Stromal cell of bone marrow (primary cell): ENCODE measurements around the gene TMEM123.

Source experiments
- DNase-seq: peaks from one replicate; pipeline ENCODE4 v3.0.0-alpha.2; 2012; ENCODE audit warnings: low read depth

Gene TMEM123

DNA sequence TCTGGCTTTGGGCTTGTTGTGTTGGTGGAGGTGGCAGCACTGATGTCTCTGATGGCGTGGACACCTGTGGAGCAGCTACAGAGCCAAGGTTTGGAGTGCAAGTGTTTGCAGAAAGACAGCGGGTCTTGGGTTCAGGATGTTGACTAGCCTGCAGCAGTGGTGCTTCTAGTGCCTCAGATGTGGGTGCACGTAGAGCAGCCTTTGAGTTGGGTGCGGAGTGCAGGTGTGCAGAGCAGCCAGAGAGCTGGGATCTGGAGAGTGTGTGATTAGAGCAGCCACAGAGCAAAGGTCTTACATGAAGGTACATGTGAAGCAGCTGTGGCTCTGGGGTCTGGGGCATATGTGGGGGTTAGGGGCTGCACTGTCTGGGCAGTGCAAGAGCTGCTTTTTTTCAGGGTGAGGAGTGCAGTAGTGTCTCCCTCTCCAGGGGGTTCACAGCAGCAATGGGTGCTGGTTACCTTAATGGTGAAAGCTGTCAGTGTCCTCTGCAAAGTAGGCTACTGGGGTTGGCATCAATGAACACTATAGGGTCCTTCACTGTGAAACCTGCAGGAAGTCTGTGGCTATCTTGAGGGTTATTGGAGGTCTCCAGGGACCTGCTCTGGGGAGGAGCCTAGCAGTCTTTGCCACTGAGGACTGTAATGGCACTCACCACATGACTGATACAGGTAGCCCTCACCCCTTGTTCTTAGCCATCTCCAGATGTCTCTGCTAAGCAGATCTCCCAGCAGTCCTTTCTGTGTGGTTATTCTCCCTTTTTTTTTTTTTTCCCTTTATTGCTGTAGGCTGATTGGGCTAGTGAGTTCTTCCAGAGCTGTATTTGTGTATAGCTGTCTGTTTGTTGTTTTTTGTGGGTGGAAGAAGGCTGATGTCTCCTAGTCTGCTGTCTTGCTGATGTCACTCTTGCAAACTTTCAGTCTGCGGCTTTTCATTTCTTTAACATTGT lies 91.2 kb downstream of the TMEM123 start:
- no peak for DNase-seq

DNA sequence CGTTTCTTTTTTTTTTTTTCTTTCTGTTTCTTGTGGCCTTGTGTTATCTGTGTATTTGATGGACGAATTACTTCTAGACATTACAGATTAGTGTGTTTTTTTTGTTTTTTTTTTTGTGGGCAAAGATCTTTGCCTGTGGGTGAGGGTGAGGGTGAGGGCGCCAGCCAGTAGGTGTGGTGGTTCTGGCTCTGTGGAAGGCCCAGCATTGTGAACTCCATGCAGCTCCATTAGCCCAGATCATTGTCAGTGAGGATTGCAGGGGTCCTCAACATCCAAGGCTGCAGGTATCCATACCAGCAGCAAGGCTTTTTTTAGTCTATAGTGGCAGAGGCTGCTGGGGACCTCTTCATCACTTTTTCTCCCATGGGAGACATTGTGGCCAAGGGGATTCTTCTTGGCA lies 91.9 kb downstream of the TMEM123 start:
- DNase-seq = no peak

DNA sequence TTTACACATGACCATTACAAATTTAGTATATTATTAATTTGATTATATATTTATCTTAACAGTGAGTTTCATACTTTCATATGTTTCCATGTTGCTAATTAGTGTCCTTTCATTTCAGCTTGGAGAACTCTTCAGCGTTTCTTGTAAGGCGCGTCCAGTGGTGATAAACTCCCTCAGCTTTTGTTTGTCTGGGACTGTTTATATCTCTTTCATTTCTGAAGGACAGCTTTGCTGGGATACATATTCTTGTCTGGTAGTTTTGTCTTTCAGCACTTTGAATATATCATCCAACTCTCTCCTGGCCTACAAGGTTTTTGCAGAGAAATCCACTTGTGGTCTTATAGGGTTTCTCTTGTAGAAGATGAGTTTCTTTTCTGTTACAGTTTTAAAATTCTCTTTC lies 93.2 kb downstream of the TMEM123 start:
- DNase-seq = no peak

DNA sequence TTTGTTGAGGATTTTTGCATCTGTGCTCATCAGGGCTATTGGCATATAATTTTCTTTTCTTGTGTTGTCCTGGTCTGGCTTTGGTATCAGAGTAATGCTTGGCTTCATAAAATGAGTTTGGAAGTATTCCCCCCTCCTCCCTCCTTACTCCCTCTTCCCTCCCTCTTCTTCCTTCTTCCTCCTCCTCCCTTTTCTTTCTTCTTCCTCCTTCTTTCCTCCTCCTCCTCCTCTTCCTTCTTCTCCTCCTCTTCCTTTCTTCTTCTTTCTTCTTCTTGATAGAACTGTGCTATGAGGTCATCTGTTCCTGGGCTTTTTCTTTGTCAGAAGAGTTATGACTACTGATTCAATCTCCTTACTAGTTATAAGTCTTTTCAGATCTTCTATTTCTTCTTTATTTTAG lies 95.4 kb downstream of the TMEM123 start:
- DNase-seq = no peak

DNA sequence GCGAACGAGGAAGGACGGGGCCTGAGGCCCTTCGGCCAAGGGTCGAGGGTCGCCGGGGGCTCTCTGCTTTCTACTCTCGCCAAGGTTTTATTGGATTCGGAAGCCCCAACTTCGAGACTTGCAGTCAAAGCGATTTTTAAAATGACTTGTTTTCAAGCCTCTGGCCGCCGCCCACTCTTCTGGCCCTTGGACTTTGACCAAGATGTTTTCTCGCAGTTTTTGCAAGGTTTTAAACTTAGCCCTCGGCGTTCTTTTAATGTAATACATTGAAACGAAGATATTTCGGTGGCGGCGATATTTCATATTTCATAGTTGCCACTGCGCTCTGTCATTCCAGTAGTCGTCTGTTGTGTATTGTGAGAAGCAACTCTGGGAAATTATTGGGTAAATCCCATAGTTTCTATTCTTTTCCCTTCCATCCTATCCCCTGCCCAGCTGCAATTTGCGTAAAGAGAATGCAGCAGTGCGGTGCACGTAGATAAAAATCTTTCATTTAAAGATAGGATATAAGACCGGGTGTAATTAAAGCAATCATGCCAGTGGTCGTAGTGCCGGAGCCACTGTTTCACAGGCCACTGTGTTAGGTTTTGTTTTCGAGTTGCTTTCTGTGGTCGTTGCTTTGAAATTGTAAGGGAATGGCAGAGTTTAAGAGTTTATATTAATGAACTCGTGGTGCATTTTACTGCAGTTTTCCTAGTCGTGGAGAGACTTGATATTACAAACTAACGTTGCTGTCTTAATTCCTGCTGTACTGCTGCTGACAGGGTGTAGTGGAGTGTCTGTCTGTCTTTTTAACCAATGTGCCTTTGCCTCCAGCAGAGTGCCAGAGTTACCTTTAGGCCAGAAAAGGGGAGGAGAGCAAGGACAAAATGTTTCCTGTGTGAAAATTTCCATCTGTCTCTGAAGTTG lies 104.8 kb downstream of the TMEM123 start:
- DNase-seq = no peak

DNA sequence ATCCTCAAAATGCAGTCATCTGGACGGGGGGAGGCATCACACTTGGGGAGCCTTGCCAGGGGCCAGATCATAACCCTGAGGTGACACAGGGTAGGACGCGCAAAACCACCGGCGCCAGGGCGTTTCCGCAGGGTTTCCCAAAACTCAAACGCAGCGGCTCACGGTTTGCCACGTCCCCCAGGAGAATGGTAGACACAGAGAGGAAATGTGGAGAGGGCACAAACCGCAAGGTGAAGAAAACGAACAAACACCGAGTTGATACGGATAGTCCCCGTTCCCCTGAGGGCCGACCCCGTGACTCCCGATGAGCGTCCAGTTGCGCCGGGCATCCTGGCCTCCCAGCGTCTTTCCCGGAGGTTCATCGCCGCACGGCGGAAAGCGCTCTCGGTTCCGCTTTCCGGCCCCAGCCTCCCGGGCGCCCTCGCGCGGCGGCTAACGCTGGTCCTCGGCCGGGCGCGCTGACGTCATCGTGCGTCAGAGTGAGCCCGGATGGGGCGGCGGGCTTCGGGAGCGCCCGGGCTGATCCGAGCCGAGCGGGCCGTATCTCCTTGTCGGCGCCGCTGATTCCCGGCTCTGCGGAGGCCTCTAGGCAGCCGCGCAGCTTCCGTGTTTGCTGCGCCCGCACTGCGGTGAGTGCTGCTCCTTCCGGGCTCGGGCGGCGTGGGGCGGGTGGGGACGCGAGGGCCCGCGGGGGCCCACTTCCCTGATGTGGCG lies 105.7 kb downstream of the TMEM123 start, which contains the start of gene BIRC2:
Gene BIRC2, plus strand, starts transcription at position 467 of the 714 bp plus-strand sequence. CDS start 2,641 bp downstream, outside the sequence.
- peak; percentile 86 for DNase-seq

DNA sequence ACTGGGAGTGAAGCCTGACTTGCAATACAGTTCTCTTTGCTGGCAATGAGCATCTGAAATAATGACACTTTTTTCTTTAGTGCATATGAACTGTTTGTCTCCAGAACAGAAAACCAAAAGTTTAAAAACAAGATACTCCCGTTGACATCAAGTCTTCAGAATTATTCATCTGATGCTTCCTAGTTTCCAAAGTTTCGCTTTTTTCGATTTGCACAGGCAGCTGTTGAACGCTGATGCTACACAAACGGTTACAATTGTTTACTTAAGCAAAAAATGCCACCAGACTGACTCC lies 106.2 kb downstream of the TMEM123 start:
- DNase-seq = no peak
